Prostate gland (tissue), 2 donors: ENCODE measurements around the gene PEX6. TPM values are rescaled to one million over a fixed set of nuclear protein-coding genes. Genes with fewer than 3 reads are reported as not detected.
A peak's percentile ranks its signal among the peaks of the same experiment; 100 is the strongest.

ENCODE experiments used
- DNase-seq: peaks from one replicate; pipeline ENCODE4 v3.0.0-alpha.2; 2019; ENCODE audit warnings: low spot score
- H3K27ac ChIP-seq, 2 donors: fragments of 200-600 bp; sonication (generic); 2 replicates each; pipeline ENCODE4 v1.5.1; 2017 to 2019
- H3K27me3 ChIP-seq: fragments of 200-600 bp; sonication (generic); replicated peaks from 2 replicates; pipeline ENCODE4 v1.5.1; 2019; ENCODE audit not compliant: insufficient read depth
- H3K36me3 ChIP-seq, 2 donors: fragments of 200-600 bp; sonication (generic); 1 replicate in 1 of 2; 2 replicates in 1 of 2; pipeline versions ENCODE4 v1.5.1 to v1.8.1; 2017 to 2019
- H3K4me1 ChIP-seq: fragments of 200-600 bp; sonication (generic); replicated peaks from 2 replicates; pipeline ENCODE4 v1.5.1; 2019
- H3K4me3 ChIP-seq, 2 donors: fragments of 200-600 bp; sonication (generic); 2 replicates each; pipeline ENCODE4 v1.5.1; 2017 to 2019
- H3K9me3 ChIP-seq: fragments of 200-600 bp; sonication (generic); 2 replicates; pipeline ENCODE4 v1.5.1; 2017
- POLR2A ChIP-seq: fragments of 450-650 bp; IDR thresholded peaks from one replicate; pipeline ENCODE4 v1.6.1; 2016; ENCODE audit warnings: antibody characterized with exemption, mild to moderate bottlenecking
- POLR2AphosphoS5 ChIP-seq: sonication (generic); formaldehyde crosslinking; IDR thresholded peaks from one replicate; pipeline ENCODE4 v1.6.1; 2017; ENCODE audit warnings: antibody characterized with exemption
- WGBS: methylation state at CpG from one replicate; pipeline ENCODE4 v1.1.5; 2018; 5-methylcytosine and 5-hydroxymethylcytosine counted together
- intact Hi-C: fragments of 100-400 bp; cut with DNase I; formaldehyde crosslinking; loops from one replicate; pipeline ENCODE4 v1.14.2; 2022
- total RNA-seq, 2 donors: library from RNA; depleted of rRNA; stranded (reverse); fragments of >200 nt; gene quantifications; one replicate each; pipeline ENCODE4 v1.1.0, GENCODE V29; 2016
- TF ChIP-seq, protein P1 (sequence below), 4 experiments: fragments of 200-600 bp in 2 of 4; fragments of 450-650 bp in 2 of 4; sonication (generic) in 2 of 4; IDR thresholded peaks; 1 replicate in 3 of 4; 2 replicates in 1 of 4; pipeline ENCODE4 v1.5.1; 2016 to 2019; ENCODE audit warnings: antibody characterized with exemption in 4 of 4, mild to moderate bottlenecking in 2 of 4, moderate library complexity in 2 of 4

The PEX6 gene
- total RNA-seq, 2 donors from 2014 or later: 23.9 to 57.9 TPM

DNA sequence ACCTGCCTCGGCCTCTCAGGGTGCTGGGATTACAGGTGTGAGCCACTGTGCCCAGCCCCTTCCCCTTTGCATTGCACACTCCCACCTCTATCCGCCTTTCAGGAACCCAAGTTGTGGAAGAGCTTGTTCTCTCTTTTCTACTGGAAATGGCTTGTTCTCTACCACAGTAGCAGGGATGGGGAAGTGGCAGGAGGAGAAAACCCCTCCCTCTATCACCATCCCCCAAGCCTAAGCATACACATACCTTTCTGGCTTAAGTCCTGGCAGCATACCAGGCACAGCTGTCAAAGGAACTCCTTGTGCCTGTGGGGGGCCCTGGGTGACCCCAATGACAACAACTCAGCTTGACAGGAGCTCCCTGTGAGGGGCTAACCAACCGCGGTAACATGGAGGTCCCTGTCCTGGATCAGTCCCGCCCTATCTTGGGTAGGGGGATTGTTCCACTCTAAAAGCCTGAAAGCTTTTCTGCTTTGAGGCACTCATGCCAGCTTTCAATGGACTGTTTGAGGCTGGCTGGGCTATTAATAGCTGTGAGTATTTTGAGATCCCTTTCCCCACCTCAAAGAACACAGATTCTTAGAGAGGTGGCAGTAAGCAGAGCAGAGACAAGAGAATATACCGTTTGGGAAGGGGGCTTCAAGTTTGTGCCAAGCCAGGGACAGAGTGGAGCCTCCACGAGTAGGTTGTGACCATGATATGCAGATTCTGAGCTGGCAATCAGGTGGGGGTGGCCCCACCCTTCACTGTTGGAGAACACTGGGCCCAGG, 37.4 kb upstream of the PEX6 start:
- H3K4me1 ChIP-seq: peaks cover 8% of the 10 kb centered on the region
- no peak overlapping the region for H3K27ac ChIP-seq
- TF ChIP-seq POLR2A (no peak), POLR2AphosphoS5 (no peak)
- TF ChIP-seq, protein P1, sequence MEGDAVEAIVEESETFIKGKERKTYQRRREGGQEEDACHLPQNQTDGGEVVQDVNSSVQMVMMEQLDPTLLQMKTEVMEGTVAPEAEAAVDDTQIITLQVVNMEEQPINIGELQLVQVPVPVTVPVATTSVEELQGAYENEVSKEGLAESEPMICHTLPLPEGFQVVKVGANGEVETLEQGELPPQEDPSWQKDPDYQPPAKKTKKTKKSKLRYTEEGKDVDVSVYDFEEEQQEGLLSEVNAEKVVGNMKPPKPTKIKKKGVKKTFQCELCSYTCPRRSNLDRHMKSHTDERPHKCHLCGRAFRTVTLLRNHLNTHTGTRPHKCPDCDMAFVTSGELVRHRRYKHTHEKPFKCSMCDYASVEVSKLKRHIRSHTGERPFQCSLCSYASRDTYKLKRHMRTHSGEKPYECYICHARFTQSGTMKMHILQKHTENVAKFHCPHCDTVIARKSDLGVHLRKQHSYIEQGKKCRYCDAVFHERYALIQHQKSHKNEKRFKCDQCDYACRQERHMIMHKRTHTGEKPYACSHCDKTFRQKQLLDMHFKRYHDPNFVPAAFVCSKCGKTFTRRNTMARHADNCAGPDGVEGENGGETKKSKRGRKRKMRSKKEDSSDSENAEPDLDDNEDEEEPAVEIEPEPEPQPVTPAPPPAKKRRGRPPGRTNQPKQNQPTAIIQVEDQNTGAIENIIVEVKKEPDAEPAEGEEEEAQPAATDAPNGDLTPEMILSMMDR (IDR thresholded peaks at IDR 0.05): no peak
- 71% methylated on average over 7 of the region's 7 CpGs for WGBS
- no peaks in the 10 kb centered on the region for H3K9me3 ChIP-seq
- H3K27me3 ChIP-seq: no peaks in the 10 kb centered on the region
- no peak overlapping the region for H3K4me3 ChIP-seq
- intact Hi-C loops: loop anchor here (10.0 kb wide), 1 partner anchor 48 kb away; no protein-coding TSS in a partner anchor
- DNase-seq: no peak
- H3K36me3 ChIP-seq: peaks cover 3 to 15% of the 10 kb centered on the region in 2 donors

DNA sequence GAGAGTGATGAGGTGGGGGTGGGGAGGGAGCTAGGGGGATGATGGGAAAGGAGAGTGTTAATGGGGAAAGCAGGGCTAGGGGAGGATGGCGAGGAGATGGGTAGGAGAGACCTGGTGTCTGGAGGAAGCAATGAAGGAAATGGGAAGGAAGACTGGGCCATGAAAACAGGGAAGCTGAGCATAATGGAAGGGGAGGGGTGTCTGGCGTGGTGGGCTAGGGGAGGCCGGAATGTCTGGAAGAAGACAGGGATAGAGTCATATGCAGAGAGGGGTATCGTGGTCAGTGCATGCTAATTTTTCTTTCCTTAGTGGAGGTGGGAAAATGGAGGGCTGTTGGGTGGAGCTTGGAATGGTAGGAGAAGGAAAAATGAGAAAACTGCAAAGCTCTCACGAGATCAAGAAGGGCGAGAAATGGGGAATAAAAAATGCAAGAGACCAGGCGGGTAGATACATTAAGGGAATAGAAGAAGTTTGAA, 35.5 kb upstream of the PEX6 start:
- H3K27ac ChIP-seq: peak overlapping the region; percentile 82 to 84
- DNase-seq: no peak
- intact Hi-C loops: loop anchor here (5.0 to 10.0 kb wide), 3 partner anchors 50 to 158 kb away; partner anchors contain the start of gene SRF
- H3K27me3 ChIP-seq: no peaks in the 10 kb centered on the region
- no peaks in the 10 kb centered on the region for H3K9me3 ChIP-seq
- WGBS: 0% methylated on average over 7 of the region's 7 CpGs
- peak overlapping the region; percentile 69 to 79 for H3K4me3 ChIP-seq
- peaks cover 8% of the 10 kb centered on the region for H3K4me1 ChIP-seq
- peaks cover 8 to 15% of the 10 kb centered on the region in 2 donors for H3K36me3 ChIP-seq
- TF ChIP-seq POLR2A: no peak

DNA sequence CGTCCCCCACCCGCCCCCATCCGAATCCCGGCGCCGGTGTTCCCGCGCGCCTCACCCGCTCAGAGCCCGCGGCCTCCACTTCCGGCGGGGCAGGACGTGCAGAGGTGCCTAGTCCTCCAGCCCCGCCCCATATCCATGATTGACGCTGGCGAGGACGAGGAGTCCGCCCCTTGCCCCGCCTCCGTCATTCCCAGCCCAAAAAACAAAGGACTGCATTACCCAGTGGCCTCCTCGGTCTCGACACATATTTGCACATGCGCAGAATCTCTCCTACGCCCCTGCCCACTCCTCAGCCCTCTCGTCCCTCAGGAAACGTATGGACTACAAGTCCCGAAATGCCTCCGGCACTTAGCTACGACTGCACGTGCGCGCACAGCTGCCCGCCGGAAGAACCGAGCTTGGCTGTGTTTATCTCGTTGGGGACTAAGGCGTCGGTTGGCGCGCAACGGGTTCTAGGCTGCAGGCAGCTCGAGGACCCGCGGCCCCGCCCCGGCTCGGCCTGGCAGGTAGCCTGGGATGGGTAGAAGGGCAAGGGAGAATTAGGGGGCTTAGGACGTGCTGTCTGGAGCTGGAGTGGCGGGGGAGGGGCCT, 35.0 kb upstream of the PEX6 start, which contains the start of the genes KLHDC3 and MEA1:
Gene KLHDC3 (plus strand): TSS at position 407 of the 591 bp plus-strand sequence. CDS start 2,944 bp downstream, outside the sequence.
Gene MEA1 (minus strand): TSS at position 104 of the 591 bp plus-strand sequence. CDS start 133 bp downstream, outside the sequence.
- H3K4me1 ChIP-seq: peaks cover 8% of the 10 kb centered on the region
- TF ChIP-seq, protein P1 (IDR thresholded peaks at IDR 0.05): no peak
- TF ChIP-seq POLR2A (peak; percentile 58), POLR2AphosphoS5 (peak; percentile 100)
- H3K36me3 ChIP-seq: peaks cover 8 to 19% of the 10 kb centered on the region in 2 donors
- intact Hi-C loops: loop anchor here (5.0 to 10.0 kb wide), 3 partner anchors 51 to 158 kb away; partner anchors contain the start of gene SRF
- peak; percentile 99 for DNase-seq
- WGBS: 1% methylated on average over 51 of the region's 51 CpGs
- no peaks in the 10 kb centered on the region for H3K27me3 ChIP-seq
- peak within 1 kb of the TSS; percentile 82 to 84 for H3K27ac ChIP-seq
- H3K4me3 ChIP-seq: peak within 1 kb of the TSS; percentile 69 to 79
- no peaks in the 10 kb centered on the region for H3K9me3 ChIP-seq

DNA sequence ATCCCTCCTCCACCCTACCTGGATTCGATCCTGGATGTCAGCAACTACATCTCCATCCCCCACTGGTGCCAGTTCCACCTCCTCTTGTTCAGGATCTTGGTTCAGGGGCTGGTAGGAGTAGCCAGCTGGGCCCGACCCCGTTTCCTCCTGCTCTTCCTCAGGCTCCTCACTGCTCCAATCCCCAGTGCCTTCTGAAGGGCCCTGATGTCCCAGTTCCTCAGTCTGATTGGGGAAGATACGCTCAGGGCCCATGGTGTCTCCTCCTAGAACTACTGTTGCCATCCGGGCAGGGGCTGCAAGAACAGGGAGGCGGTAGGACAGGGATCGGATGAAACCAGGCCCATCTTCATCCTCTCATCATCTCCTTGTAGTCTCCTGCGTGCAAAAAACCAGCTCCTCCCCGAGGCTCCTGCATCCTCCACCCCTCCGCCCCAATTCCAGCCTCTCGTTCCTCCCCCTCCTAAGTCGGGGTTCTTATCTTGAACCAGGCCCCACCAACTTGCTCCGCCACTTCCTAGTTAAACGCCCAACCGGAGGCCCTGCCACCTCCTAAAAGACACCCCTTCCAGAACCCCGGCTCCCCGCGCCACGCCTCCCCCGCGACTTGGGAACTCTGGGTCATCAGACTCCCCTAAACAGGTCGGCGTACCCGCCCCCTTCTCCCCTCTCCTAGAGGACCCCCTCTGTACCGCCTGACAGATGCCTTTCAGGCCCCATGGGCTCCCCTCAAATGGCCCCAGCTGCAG, 34.3 kb upstream of the PEX6 start:
- Histone ChIP-seq H3K9me3 (no peaks in the 10 kb centered on the region), H3K36me3 (peaks cover 6 to 15% of the 10 kb centered on the region in 2 donors), H3K4me1 (peaks cover 8% of the 10 kb centered on the region), H3K4me3 (peak overlapping the region; percentile 69 to 79), H3K27me3 (no peaks in the 10 kb centered on the region), H3K27ac (peak overlapping the region; percentile 82 to 84)
- TF ChIP-seq POLR2A (no peak), POLR2AphosphoS5 (no peak)
- TF ChIP-seq, protein P1 (IDR thresholded peaks at IDR 0.05): no peak
- intact Hi-C loops: loop anchor here (5.0 to 10.0 kb wide), 3 partner anchors 52 to 159 kb away; partner anchors contain the start of gene SRF
- DNase-seq: no peak
- 2% methylated on average over 25 of the region's 25 CpGs for WGBS
